LoVo (cell line): ENCODE measurements around the gene DUSP8.
"Not testable (repeated sequence)": the region's sequence is repeated elsewhere in the genome, so short reads cannot be mapped to it uniquely, and the experiment has no call there.

ENCODE experiments used
- DNase-seq: peaks from one replicate; pipeline ENCODE4 v3.0.0-alpha.2; 2016; ENCODE audit warnings: low spot score

Gene DUSP8

DNA sequence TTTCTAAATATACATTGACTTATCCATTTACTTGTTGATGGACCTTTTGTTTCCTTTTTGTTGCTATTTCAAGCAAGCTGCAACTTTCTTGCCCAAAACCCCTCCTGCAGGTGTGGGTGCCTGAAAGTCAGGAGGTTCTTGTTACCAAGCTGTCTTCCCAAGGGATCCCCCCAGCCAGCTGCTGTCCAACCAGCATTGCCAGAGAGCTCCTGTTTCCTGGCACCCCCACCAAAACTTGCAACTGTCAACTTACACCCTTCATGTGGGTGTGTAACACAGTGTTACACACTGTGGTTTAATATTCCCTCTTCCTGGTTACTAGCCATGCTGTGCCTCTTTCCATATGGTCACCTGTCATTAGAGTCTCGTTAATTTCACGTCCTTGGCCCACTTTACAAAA, 14.6 kb upstream of the DUSP8 start:
- no peak for DNase-seq

DNA sequence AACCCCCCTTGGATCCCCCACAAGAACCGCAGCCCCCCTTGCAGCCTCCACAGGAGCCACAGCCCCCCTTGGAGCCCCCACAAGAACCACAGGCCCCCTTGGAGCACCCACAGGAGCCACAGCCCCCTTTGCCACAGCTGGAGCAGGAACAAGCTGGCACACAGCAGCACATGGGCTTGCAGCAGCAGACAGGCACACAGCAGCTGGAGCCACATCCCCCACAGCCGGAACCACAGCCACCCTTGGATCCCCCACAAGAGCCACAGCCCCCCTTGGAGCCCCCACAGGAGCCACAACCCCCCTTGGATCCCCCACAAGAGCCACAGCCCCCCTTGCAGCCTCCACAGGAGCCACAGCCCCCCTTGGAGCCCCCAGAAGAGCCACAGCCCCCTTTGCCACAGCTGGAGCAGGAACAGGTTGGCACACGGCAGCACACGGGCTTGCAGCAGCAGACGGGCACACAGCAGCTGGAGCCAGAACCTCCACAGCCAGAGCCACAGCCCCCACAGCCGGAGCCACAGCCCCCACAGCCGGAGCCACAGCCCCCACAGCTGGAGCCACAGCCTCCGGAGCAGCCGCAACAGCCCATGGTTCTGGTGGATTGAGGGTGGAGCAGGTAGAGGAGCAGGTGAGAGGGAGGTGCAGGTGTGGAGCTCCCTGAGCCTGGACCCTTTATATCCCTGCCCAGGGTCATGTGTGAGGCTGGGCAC, 12.7 kb upstream of the DUSP8 start, which contains the start of gene KRTAP5-1:
KRTAP5-1 (minus strand) TSS at position 623 of the 710 bp plus-strand sequence; CDS start at position 589, 34 bp downstream.
- not testable (repeated sequence) for DNase-seq

DNA sequence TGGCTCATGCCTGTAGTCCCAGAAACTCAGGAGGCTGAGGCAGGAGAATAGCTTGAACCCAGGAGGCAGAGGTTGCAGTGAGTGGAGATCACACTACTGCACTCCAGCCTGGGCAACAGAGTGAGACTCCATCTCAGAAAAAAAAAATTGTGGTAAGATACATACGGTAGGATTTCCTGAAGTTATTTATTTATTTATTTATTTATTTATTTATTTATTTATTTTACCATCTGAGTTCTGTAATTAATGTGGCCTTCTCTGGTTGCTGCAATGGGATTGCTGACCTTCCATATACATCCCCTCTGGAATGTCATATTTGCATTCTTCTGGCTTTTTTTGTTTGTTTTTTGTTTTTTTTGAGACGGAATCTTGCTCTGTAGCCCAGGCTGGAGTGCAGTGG, 10.8 kb upstream of the DUSP8 start:
- not testable (repeated sequence) for DNase-seq

DNA sequence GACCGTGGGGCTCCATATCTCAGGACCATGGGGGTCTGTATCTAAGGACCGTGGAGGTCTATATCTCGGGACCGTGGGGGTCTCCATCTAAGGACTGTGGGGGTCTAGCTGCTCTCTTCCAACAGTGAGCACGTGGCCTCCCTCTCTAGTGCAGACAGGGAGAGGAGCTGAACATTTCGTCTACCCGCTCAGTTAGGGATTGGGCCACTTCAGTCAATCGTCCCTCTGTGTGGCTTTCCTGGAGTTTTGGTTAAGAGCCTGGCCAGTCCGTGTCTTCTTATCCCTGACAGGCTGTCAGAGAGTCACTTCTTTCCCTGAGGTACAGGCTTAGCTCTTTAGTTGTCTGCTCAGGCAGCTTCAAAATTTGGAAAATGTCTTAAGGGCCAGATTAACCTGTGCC, 9.9 kb upstream of the DUSP8 start:
- no peak for DNase-seq

DNA sequence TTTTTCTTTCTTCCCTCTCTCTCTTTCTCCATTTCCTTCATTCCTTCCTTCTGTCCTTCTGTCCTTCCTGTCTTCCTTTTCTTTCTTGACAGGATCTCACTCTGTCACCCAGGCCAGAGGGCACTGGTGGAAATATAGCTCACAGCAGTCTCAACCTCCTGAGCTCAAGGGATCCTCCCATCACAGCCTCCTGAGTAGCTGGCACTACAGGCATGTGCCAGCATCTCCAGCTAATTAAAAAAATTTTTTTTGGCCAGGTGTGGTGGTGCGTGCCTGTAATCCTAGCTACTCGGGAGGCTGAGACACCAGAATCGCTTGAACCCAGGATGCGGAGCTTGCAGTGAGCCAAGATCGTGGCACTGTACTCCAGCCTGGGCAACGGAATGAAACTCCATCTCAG, 4.8 kb upstream of the DUSP8 start:
- no peak for DNase-seq

DNA sequence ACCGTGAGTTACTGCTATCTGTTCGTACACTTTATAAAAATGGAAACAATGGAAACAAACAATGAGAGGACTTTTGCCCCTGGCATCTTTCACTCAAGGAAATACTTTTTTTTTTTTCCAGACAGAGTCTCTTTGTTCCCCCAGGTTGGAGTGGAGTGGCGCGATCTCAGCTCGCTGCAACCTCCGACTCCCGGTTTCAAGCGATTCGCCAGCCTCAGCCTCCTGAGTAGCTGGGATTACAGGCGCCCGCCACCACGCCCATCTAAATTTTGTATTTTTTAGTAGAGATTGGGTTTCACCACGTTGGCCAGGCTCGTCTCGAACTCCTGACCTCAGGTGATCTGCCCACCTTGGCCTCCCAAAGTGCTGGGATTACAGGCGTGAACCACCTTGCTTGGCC, 3.7 kb upstream of the DUSP8 start:
- not testable (repeated sequence) for DNase-seq

DNA sequence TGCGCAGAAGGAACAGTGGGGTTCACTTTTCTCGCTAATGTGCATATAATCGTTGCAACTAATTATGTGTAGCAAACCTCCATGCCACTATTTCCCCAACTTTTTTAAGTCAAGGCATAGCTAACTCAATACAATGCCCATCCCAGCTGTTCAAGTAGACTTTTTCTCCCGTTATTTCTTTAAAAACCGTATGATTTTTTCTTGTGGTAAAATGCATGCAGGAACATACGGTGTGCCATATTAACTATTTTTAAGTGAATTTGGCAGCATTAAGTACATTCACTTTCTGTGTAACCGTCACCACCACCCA, 2.8 kb upstream of the DUSP8 start:
- DNase-seq, result no peak

DNA sequence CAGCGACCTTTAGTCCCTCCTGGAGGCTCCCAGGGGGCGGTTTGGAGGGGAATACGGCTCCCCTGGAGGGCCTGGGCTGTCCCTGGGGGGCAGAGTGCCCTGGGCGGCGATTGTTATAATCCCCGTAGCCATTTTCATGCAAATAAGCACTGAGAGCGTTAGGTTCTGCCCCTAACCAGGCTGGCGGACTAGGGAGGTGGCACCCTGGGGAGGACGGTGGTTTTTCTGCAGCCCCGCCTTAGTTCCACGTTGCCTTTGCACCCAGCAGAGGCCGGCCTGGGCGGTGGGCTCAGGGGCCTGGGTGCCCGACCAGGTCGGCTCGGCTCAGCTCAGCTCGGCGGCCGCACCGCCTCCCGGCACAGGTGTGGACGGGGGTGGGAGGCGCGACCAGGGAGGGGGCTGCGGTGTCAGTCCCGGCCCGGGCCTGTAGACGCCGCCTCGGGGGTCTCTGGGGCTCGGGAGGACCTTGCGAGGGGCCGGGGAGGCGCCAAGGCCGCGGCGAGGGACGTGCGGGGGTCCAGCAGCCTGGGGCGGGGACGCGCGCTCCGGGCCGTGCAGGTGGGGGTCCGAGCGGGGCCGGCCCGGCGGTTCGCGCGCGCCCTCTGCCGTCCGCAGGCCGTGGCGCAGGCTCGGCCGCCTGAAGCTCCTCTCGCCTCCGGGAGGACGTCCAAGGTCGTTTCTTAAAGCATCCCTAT, 2.3 kb upstream of the DUSP8 start:
- peak; percentile 67 for DNase-seq

DNA sequence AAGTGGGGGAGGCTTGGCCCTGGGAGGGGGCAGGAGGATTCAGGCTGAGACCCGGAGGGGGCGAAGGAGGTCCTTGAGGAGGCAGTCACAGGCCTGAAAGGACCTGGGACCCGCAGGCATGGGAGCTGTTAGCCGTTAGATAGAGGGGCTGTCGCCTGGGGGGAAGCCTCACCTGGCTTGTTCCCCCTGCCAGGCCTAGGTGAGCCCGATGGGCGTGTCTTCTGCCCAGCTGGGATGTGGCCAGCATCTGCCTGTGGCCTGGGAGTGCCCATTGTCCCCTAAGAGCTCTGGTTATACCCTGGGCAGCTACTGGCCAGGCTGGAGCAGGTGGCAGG, 1.8 kb upstream of the DUSP8 start:
- DNase-seq, result peak; percentile 63

DNA sequence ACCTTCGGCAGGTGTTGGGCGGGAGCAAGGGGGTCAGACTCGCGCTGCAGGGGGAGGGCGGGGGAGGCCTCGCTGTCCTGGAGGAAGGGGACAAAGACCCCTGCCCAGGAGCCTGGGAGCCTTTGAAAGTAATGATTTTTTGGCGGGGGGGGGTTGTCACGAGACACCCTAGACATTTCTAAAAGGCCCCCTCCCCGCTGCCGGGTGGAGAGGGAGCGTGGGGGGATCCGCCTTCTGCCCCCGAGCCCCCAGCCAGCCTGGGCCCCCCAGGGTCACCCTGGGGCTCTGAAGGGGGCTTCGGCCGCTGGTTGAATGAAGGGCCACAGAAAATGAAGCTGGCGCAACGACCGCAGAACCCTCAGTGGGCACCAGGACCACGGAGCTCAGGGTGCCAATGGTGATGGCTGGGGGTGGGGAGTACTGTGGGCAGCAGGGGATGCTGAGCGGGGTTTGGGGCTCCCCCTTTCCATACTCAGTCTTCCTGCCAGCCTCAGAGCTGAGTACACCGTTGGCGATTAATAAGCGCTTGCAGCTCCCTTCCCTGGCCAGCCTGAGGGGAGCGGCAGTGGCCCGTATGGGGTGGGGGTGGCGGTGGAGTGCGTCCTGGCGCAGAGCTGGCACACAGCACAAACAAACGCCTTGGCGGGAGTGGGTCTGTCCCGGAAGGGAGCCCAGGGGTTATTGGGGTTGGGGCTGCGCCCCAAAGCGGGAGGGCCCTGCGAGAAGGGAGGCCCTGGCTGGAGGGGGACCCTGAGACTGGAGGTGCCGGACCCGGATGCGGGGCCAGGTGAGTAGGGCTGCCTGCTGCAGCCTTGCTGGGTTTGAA, 1.2 kb upstream of the DUSP8 start:
- DNase-seq, result no peak

DNA sequence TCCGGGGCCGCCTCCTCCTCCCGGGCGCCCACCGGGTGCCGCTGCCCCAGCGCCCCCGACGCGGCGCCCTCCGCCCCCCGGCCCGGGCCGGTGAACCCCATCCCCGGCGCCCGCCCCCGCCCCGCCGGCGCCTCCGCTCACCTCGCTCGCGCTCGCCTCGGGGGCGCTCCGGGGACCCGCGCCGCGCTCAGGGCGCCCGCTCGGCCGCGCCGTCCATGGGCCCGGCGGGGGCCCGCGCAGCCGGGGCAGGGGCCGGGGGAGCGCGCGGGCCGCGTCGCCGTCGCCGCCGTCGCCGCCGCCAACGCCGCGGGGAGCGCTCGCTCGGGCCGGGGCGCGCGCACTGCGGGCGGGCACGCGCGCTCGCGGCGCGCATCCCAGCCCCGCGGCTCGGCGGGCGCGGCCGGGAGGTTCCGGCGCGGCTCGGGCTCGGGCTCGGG, 293 bp downstream of the DUSP8 start:
- no peak for DNase-seq

DNA sequence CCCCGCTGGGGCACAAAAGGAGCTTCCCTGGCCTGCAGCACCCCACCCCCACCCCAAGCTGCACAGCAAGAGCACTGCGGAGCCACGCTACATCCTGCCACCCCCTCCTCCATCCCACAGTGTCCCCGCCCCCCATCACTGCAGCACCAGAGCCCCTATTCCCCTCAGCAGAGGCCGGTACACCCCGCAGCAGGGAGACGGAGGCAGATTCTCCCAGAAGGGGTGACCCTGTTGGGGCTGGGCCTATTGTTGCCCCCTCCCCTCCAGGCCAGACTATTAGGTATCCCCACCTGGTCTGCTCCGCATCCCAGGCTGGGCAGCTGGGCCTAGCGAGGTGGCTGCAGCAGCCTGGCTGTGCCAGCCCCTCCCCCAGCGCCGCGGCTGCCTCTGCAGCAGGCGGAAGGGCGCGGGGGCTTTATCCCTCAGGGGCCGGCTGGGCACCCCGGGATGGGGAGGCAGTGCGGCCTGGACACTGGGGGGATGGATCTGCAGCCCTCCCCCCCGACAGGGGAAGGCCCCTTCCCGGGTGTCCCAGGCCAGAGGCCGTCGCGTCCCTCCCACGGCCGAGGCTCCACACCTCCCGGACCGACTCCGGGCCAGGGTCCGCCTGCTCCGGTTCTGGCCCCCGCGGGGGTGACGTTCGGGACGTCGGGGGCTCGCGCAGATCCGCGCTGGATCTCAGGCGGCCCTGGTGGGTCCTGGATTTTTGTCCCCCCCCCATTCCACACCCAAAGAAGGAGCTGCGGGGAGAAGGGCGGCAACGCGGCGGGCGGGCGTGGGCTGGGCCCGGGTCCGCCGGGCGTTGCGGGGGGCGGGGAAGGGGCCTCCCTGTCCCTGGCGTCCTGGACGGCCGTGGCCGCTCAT, 943 bp downstream of the DUSP8 start:
- no peak for DNase-seq

DNA sequence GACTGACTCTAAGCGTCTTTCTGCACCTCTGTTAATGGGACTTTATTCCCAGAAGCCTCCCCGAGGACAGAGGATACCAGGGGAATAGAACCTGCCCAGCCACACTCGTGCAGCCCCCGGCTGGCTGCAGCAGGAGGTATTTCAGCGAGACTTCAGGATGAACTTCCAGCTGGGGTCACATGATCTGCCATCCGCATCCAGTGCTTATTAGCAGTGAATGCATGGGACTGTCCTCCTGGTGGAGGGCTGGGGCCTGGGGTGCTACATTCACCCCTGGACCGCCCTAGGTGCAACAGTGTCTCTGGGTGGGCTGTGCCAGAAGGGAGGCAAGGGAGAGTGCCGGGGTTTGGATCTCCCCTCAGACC, 1.6 kb downstream of the DUSP8 start:
- no peak for DNase-seq

DNA sequence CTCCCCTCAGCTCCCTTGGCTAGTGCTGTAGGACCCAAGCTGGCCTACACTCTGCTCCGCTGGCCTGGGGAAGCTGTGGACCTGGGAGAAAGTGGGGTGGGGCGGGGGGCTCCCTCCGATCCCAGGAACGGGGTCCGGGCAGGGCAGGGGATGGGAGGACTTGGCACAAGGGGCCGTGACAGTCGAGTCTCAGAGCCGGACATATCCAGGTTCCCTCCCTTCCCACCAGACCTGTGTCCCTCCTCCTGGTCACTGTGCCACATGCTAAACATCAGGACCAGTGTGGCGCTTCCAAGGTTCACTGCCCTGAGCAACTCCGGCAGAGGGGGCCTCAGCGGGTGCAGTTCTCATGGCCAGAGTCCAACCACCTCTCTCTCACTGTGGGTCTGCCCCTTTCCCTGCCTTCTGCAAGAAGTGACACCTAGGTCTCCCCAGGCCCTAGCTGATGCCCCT, 2.0 kb downstream of the DUSP8 start:
- DNase-seq, result no peak

DNA sequence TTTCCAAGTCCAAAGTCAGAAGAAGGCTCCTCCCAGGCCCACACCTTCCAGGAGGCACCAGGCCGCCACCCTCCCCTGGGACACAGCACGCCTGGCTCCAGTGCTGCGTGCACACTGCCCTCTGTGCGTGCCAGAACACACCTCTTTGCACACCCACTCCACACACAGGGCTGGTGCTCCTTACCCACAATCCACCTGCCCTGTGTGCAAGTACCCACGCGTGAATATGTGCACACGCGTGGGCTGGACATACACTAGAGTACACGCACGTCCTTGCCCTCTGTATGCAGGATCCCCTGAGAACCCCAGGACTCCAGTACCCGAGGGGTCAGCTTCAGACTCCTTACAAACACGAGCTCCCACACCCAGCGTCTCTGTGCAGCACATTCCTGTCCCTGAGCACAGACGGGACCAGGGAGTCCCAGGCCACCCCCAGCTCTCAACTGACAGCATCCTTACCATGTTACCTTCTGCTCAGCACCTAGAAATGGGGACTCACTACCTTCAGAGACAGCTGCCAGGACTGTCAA, 2.8 kb downstream of the DUSP8 start:
- no peak for DNase-seq

DNA sequence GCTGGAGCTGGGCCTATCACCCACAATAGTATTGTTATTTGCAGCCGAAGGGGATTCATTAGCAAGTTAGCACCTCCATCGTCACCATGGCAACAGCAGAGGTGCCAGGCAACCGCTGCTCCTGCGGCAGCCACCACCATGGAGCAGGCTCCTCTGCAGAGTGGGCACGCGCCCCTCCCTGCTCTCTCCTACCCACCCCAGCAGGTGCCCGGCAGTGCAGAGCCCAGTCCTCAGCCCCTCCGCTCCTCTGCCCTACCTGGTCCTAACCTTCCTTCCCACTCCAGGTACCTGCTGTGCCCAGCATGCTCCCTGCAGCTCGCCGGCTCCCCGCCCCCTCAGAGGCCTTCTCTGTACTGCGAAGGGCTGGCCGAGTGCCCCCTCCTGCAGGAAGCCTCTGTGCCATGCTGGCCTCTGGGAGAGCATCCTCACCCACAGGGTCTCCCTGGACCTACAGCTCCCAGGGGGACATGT, 3.6 kb downstream of the DUSP8 start:
- no peak for DNase-seq

DNA sequence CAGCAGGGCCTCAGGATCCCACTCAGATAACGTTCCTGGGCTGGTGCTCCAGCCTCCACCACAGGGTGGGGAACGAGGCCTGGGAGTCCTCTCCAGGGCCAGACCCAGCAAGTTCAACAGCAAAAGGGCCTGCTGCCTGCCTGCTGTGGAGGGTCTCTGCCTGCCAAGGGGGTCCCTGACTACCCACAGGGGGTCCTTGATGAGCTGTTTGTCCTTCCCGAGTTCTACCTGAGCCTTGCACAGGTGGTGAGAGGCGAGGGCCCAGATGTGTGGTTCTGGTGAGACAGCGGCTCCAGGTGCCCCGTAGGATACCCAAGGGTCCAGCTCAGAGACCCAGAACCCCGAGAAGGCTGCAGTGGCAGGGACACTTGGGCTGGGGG, 4.4 kb downstream of the DUSP8 start:
- no peak for DNase-seq

DNA sequence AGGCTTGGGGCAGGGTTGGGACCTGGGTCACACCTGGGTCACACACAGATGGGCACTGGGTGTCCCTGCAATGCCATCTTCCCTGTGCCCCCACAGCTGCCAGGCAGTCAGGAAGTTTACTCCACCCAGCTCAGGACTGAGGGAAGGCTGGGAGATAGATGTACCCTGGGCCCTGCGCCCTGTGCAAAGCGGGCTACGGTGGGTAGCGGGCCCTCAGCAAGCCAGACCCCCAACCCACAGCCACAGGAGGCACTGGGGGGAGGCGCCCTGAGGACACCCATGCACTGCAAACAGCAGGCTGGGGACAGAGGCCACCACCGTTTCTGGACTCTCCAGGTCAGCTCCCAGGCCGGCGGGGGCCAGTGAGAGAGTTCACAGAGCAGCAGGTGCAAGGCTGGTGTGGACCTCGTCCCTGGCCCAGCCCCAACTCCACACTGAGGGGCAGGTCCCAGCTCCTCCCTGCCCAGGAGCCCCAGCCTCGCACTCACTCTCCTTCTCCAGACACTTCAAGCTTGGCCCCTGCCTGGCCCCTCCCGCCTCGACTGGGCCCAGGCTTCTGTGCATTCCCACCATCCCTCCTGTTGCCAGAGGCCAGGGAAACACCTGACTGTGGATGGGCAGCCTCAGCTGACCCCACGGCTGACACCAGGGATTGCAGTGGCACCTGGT, 4.9 kb downstream of the DUSP8 start:
- no peak for DNase-seq

DNA sequence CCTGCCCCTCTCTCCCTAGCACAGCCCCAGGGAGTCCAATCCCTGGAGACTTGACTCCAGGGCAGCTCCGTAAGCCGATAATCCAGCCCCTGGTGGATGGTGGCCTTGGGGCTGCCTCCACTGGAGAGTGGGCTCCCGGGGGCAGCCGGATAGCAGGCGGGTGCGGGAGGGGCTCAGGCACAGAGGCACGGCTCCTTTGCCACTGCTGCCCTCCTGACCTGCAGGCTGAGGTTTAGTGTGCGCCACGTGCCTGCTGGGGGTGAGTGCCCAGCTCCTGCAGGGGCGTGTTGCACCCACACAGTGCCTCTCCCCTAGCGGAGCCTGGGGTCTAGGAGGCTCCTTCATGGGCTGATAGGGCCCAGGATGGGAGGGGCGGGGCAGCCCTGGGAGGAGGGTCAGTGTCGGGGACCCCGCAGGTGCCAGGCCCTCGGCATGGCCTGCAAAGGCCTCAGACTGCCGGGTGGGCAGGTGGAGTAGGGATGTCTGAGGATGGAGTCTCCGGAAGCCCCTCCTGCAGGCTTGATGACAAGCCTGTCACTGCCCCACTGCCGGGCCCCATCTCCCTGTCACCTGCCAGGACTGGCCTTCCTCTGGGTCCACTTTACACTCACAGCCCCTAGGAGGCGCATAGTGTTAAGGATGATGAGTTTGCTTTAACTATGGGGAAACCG, 5.6 kb downstream of the DUSP8 start:
- no peak for DNase-seq

DNA sequence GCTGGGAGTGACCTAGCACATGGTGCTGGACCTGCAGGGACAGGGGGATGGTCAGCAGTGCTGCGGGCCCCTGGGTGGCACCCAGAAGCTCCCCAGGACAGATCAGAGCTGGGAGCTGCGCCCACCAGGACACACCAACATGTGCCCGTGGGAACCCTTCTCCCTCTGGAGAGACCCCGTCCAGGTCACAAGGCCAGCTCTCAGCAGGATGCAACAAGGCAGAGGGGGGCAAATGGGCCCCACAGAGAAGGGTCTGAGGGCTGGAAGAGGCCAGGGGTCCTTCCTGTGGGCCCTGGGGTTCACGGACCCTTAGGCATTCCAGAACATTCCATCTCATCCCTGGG, 6.2 kb downstream of the DUSP8 start:
- no peak for DNase-seq
